Activated naive CD4-positive, alpha-beta T cell treated with anti-CD3 and anti-CD28 coated beads, Interleukin-2, amount 50 U/mL, for 24 hours (primary cell): ENCODE results near the gene RABGAP1L.
"Not testable (repeated sequence)": the region's sequence is repeated elsewhere in the genome, so short reads cannot be mapped to it uniquely, and the experiment has no call there.

Experiments
- H3K27ac Mint-ChIP-seq: one replicate; pipeline ENCODE4 v1.8.0; 2021; ENCODE audit warnings: mild to moderate bottlenecking, mixed read lengths
- H3K27me3 Mint-ChIP-seq: one replicate; pipeline ENCODE4 v1.8.0; 2021; ENCODE audit warnings: mixed read lengths
- H3K36me3 Mint-ChIP-seq: one replicate; pipeline ENCODE4 v1.8.0; 2021; ENCODE audit warnings: mixed read lengths
- H3K4me1 Mint-ChIP-seq: one replicate; pipeline ENCODE4 v1.8.0; 2021; ENCODE audit warnings: mixed read lengths
- H3K4me3 Mint-ChIP-seq: one replicate; pipeline ENCODE4 v1.8.0; 2021; ENCODE audit warnings: mild to moderate bottlenecking, mixed read lengths
- H3K9me3 Mint-ChIP-seq: one replicate; pipeline ENCODE4 v1.8.0; 2021; ENCODE audit warnings: mixed read lengths

The RABGAP1L gene

GRCh38 chr1:174584071-174584470, 424.8 kb downstream of the RABGAP1L start:
- Mint-ChIP-seq H3K4me1 (peaks cover 4% of the 10 kb centered on the region), H3K4me3 (no peak overlapping the region), H3K27me3 (no peaks in the 10 kb centered on the region), H3K36me3 (peaks cover 25% of the 10 kb centered on the region), H3K27ac (no peak overlapping the region), H3K9me3 (peaks cover 7% of the 10 kb centered on the region)

GRCh38 chr1:174588618-174589017, 429.3 kb downstream of the RABGAP1L start:
- not testable (repeated sequence) for H3K27me3 Mint-ChIP-seq, H3K27ac Mint-ChIP-seq, H3K4me1 Mint-ChIP-seq, H3K9me3 Mint-ChIP-seq, H3K4me3 Mint-ChIP-seq
- H3K36me3 Mint-ChIP-seq = peaks cover 18% of the 10 kb centered on the region

GRCh38 chr1:174605198-174605597, 445.9 kb downstream of the RABGAP1L start:
- H3K4me1 Mint-ChIP-seq = no peaks in the 10 kb centered on the region
- H3K36me3 Mint-ChIP-seq = peaks cover 29% of the 10 kb centered on the region
- H3K4me3 Mint-ChIP-seq = no peak overlapping the region
- H3K9me3 Mint-ChIP-seq = peaks cover 5% of the 10 kb centered on the region
- H3K27me3 Mint-ChIP-seq = no peaks in the 10 kb centered on the region
- no peak overlapping the region for H3K27ac Mint-ChIP-seq

GRCh38 chr1:174606471-174606870, 447.2 kb downstream of the RABGAP1L start:
- Mint-ChIP-seq H3K27me3 (no peaks in the 10 kb centered on the region), H3K4me1 (no peaks in the 10 kb centered on the region), H3K9me3 (peaks cover 5% of the 10 kb centered on the region), H3K4me3 (no peak overlapping the region), H3K27ac (no peak overlapping the region), H3K36me3 (peaks cover 27% of the 10 kb centered on the region)

- H3K27me3 Mint-ChIP-seq, H3K4me1 Mint-ChIP-seq, H3K27ac Mint-ChIP-seq, H3K4me3 Mint-ChIP-seq: not testable (repeated sequence)
- Mint-ChIP-seq H3K36me3 (peaks cover 22% of the 10 kb centered on the region), H3K9me3 (peaks cover 16% of the 10 kb centered on the region)
Measured at GRCh38 chr1:174617905-174618304, 458.6 kb downstream of the RABGAP1L start.

GRCh38 chr1:174623324-174624035, 464.2 kb downstream of the RABGAP1L start:
- Mint-ChIP-seq H3K36me3 (peaks cover 17% of the 10 kb centered on the region), H3K9me3 (peaks cover 12% of the 10 kb centered on the region), H3K4me1 (no peaks in the 10 kb centered on the region), H3K27me3 (no peaks in the 10 kb centered on the region), H3K4me3 (no peak overlapping the region), H3K27ac (no peak overlapping the region)

- Mint-ChIP-seq H3K36me3 (peaks cover 11% of the 10 kb centered on the region), H3K9me3 (peaks cover 7% of the 10 kb centered on the region), H3K27ac (no peak overlapping the region), H3K4me3 (no peak overlapping the region), H3K4me1 (no peaks in the 10 kb centered on the region), H3K27me3 (no peaks in the 10 kb centered on the region)
Measured at GRCh38 chr1:174626031-174627025, 467.0 kb downstream of the RABGAP1L start.

- no peak overlapping the region for H3K27ac Mint-ChIP-seq
- peaks cover 4% of the 10 kb centered on the region for H3K4me1 Mint-ChIP-seq
- H3K9me3 Mint-ChIP-seq = no peaks in the 10 kb centered on the region
- H3K4me3 Mint-ChIP-seq = no peak overlapping the region
- H3K36me3 Mint-ChIP-seq = peaks cover 17% of the 10 kb centered on the region
- H3K27me3 Mint-ChIP-seq = no peaks in the 10 kb centered on the region
Measured at GRCh38 chr1:174637487-174637886, 478.2 kb downstream of the RABGAP1L start.

- peaks cover 16% of the 10 kb centered on the region for H3K36me3 Mint-ChIP-seq
- no peaks in the 10 kb centered on the region for H3K9me3 Mint-ChIP-seq
- H3K4me3 Mint-ChIP-seq = no peak overlapping the region
- no peaks in the 10 kb centered on the region for H3K27me3 Mint-ChIP-seq
- H3K27ac Mint-ChIP-seq = no peak overlapping the region
- H3K4me1 Mint-ChIP-seq = peaks cover 11% of the 10 kb centered on the region
Measured at GRCh38 chr1:174639461-174639860, 480.1 kb downstream of the RABGAP1L start.

- H3K36me3 Mint-ChIP-seq = peaks cover 22% of the 10 kb centered on the region
Measured at GRCh38 chr1:174640783-174641182, 481.5 kb downstream of the RABGAP1L start.

GRCh38 chr1:174642393-174642792, 483.1 kb downstream of the RABGAP1L start:
- Mint-ChIP-seq H3K27ac (no peak overlapping the region), H3K4me3 (no peak overlapping the region), H3K27me3 (no peaks in the 10 kb centered on the region), H3K9me3 (no peaks in the 10 kb centered on the region), H3K36me3 (peaks cover 23% of the 10 kb centered on the region), H3K4me1 (peaks cover 16% of the 10 kb centered on the region)

More at GRCh38 chr1:174640783-174641182, 481.5 kb downstream of the RABGAP1L start:
- Mint-ChIP-seq H3K4me1 (peaks cover 16% of the 10 kb centered on the region), H3K27ac (no peak overlapping the region), H3K9me3 (no peaks in the 10 kb centered on the region), H3K4me3 (no peak overlapping the region), H3K27me3 (no peaks in the 10 kb centered on the region)

- peaks cover 3% of the 10 kb centered on the region for H3K9me3 Mint-ChIP-seq
- no peak overlapping the region for H3K4me3 Mint-ChIP-seq
- H3K4me1 Mint-ChIP-seq = peaks cover 16% of the 10 kb centered on the region
- no peak overlapping the region for H3K27ac Mint-ChIP-seq
- peaks cover 21% of the 10 kb centered on the region for H3K36me3 Mint-ChIP-seq
- H3K27me3 Mint-ChIP-seq = no peaks in the 10 kb centered on the region
Measured at GRCh38 chr1:174643206-174643605, 483.9 kb downstream of the RABGAP1L start.

GRCh38 chr1:174649572-174649971, 490.3 kb downstream of the RABGAP1L start:
- not testable (repeated sequence) for H3K4me1 Mint-ChIP-seq

GRCh38 chr1:174652569-174653280, 493.4 kb downstream of the RABGAP1L start:
- peaks cover 30% of the 10 kb centered on the region for H3K36me3 Mint-ChIP-seq
- no peaks in the 10 kb centered on the region for H3K4me1 Mint-ChIP-seq
- no peaks in the 10 kb centered on the region for H3K27me3 Mint-ChIP-seq
- H3K9me3 Mint-ChIP-seq = peaks cover 16% of the 10 kb centered on the region
- H3K27ac Mint-ChIP-seq = no peak overlapping the region
- no peak overlapping the region for H3K4me3 Mint-ChIP-seq

More at GRCh38 chr1:174649572-174649971, 490.3 kb downstream of the RABGAP1L start:
- H3K27me3 Mint-ChIP-seq, H3K27ac Mint-ChIP-seq, H3K4me3 Mint-ChIP-seq: not testable (repeated sequence)
- Mint-ChIP-seq H3K9me3 (peaks cover 10% of the 10 kb centered on the region), H3K36me3 (peaks cover 36% of the 10 kb centered on the region)

- H3K27me3 Mint-ChIP-seq = no peaks in the 10 kb centered on the region
- H3K36me3 Mint-ChIP-seq = peaks cover 24% of the 10 kb centered on the region
- no peak overlapping the region for H3K4me3 Mint-ChIP-seq
- peaks cover 12% of the 10 kb centered on the region for H3K9me3 Mint-ChIP-seq
- H3K27ac Mint-ChIP-seq = no peak overlapping the region
- H3K4me1 Mint-ChIP-seq = no peaks in the 10 kb centered on the region
Measured at GRCh38 chr1:174654560-174654959, 495.2 kb downstream of the RABGAP1L start.
